ENCODE measurements around the gene FUT2.

The FUT2 gene

DNA sequence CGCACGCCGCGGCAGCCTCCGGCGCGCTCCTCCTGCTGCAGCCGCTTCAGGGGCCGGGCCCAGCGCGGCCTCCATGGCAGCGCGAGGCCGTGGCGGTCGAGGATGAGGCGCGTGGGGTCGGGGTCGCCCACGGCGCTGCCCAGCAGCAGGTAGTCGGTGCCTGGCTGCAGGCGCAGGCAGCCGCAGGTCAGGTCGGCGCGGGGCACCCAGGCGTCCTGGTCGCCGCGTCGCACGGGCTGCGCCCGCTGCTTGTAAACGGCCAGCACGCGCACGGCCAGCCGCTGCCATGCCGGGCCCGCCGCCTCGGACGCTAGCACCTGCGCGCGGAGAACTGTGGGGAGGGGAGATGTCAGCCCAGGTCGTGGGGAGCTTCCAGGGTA is 34.1 kb upstream of the FUT2 start:
- H3K4me1 Mint-ChIP-seq (ENCODE audit: low read depth), result peaks cover 8% of the 10 kb centered on the region
- intact Hi-C loops (cut with micrococcal nuclease), result no loop called here
- H3K27me3 Mint-ChIP-seq, result peaks cover 10% of the 10 kb centered on the region
- no peak overlapping the region for H3K4me3 Mint-ChIP-seq
- H3K9me3 Mint-ChIP-seq, result no peaks in the 10 kb centered on the region
- H3K27ac Mint-ChIP-seq, result peak overlapping the region; percentile 90
- H3K36me3 Mint-ChIP-seq (ENCODE audit: low read depth), result no peaks in the 10 kb centered on the region

GRCh38 chr19:48663667-48664066 is 32.1 kb upstream of the FUT2 start:
- intact Hi-C loops (cut with micrococcal nuclease), result no loop called here
- H3K4me1 Mint-ChIP-seq (ENCODE audit: low read depth), result peaks cover 6% of the 10 kb centered on the region
- H3K4me3 Mint-ChIP-seq, result no peak overlapping the region
- H3K36me3 Mint-ChIP-seq (ENCODE audit: low read depth), result no peaks in the 10 kb centered on the region
- H3K27ac Mint-ChIP-seq, result no peak overlapping the region
- H3K9me3 Mint-ChIP-seq, result peaks cover 3% of the 10 kb centered on the region
- H3K27me3 Mint-ChIP-seq, result peaks cover 7% of the 10 kb centered on the region

GRCh38 chr19:48664476-48664875 is 31.3 kb upstream of the FUT2 start:
- Mint-ChIP-seq H3K4me3 (no peak overlapping the region), H3K4me1 (ENCODE audit: low read depth) (peaks cover 6% of the 10 kb centered on the region), H3K27me3 (peaks cover 4% of the 10 kb centered on the region), H3K9me3 (peaks cover 11% of the 10 kb centered on the region), H3K36me3 (ENCODE audit: low read depth) (no peaks in the 10 kb centered on the region), H3K27ac (no peak overlapping the region)
- intact Hi-C loops (cut with micrococcal nuclease), result no loop called here

- Mint-ChIP-seq H3K4me1 (ENCODE audit: low read depth) (peaks cover 6% of the 10 kb centered on the region), H3K27ac (no peak overlapping the region), H3K4me3 (no peak overlapping the region), H3K36me3 (ENCODE audit: low read depth) (no peaks in the 10 kb centered on the region), H3K9me3 (peaks cover 16% of the 10 kb centered on the region), H3K27me3 (peaks cover 4% of the 10 kb centered on the region)
- intact Hi-C loops (cut with micrococcal nuclease), result no loop called here
Measured at GRCh38 chr19:48665786-48666185, 30.0 kb upstream of the FUT2 start.

GRCh38 chr19:48668332-48668731 is 27.4 kb upstream of the FUT2 start:
- Mint-ChIP-seq H3K27me3 (peaks cover 7% of the 10 kb centered on the region), H3K36me3 (ENCODE audit: low read depth) (no peaks in the 10 kb centered on the region), H3K27ac (no peak overlapping the region), H3K4me3 (no peak overlapping the region), H3K4me1 (ENCODE audit: low read depth) (no peaks in the 10 kb centered on the region), H3K9me3 (peaks cover 16% of the 10 kb centered on the region)
- intact Hi-C loops (cut with micrococcal nuclease), result no loop called here

- intact Hi-C loops (cut with micrococcal nuclease), result no loop called here
- Mint-ChIP-seq H3K4me1 (ENCODE audit: low read depth) (no peaks in the 10 kb centered on the region), H3K27ac (no peak overlapping the region), H3K4me3 (no peak overlapping the region), H3K36me3 (ENCODE audit: low read depth) (no peaks in the 10 kb centered on the region), H3K9me3 (peaks cover 16% of the 10 kb centered on the region), H3K27me3 (peaks cover 11% of the 10 kb centered on the region)
Measured at GRCh38 chr19:48668761-48669160, 27.0 kb upstream of the FUT2 start.

GRCh38 chr19:48669903-48670668 is 25.7 kb upstream of the FUT2 start:
- Mint-ChIP-seq H3K36me3 (ENCODE audit: low read depth) (no peaks in the 10 kb centered on the region), H3K9me3 (peaks cover 16% of the 10 kb centered on the region), H3K4me3 (no peak overlapping the region), H3K27ac (peak overlapping the region; percentile 33), H3K27me3 (peaks cover 19% of the 10 kb centered on the region), H3K4me1 (ENCODE audit: low read depth) (peaks cover 9% of the 10 kb centered on the region)
- intact Hi-C loops (cut with micrococcal nuclease), result no loop called here

GRCh38 chr19:48670699-48671445 is 24.9 kb upstream of the FUT2 start:
- Mint-ChIP-seq H3K27ac (peak overlapping the region; percentile 33), H3K9me3 (peaks cover 16% of the 10 kb centered on the region), H3K27me3 (peaks cover 20% of the 10 kb centered on the region), H3K4me3 (no peak overlapping the region), H3K4me1 (ENCODE audit: low read depth) (peaks cover 15% of the 10 kb centered on the region), H3K36me3 (ENCODE audit: low read depth) (no peaks in the 10 kb centered on the region)
- intact Hi-C loops (cut with micrococcal nuclease), result no loop called here

DNA sequence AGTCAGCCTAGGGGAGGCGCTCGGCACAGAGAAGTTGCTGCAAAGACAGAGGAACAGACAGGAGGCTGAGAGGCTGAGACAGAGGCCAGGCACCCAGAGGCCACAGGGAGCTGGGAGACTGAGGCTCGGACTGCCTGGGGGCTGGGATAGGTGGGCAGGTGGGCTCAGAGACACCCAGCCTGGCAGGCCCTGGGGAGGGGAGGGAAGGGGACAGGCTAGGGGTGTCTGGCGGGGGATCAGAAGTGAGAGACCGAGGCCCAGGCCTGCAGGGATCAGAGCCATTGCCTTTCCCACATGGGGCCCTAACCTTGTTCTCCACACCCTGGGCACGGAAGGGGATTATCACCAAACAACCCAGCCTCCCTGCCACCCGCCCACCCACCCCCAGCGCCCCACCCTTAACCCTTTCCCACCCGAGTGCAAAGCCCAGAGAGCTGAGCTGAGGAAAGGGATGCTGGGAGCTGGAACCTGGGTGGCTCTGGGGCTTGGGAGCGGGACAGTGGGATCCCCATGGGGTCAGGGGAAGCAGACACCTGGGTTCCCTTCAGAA is 24.2 kb upstream of the FUT2 start:
- peaks cover 16% of the 10 kb centered on the region for H3K9me3 Mint-ChIP-seq
- no peaks in the 10 kb centered on the region for H3K36me3 Mint-ChIP-seq (ENCODE audit: low read depth)
- peaks cover 22% of the 10 kb centered on the region for H3K27me3 Mint-ChIP-seq
- peak overlapping the region; percentile 33 for H3K27ac Mint-ChIP-seq
- no peak overlapping the region for H3K4me3 Mint-ChIP-seq
- intact Hi-C loops (cut with micrococcal nuclease), result no loop called here
- peaks cover 15% of the 10 kb centered on the region for H3K4me1 Mint-ChIP-seq (ENCODE audit: low read depth)

DNA sequence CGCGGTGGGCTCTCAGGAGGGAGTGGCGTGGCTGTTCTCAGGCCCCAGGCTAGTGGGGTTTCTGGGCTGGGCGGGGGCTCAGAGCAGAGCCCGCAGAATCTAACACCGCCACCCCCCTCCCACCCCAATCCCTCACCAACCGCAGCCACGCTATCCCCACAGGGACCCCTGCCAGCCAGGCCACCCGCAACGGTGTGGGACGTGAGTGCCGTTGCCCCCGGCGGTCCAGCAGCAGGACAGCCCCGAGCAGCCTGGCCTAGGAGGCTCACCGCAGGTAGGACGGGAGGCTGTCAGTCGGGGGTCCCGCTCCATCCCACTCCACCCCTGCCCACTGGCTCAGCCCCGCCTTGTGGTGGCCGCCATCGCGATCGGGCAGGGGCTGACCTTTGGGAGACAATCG is 22.8 kb upstream of the FUT2 start, which contains the start of gene NTN5:
TSS of gene NTN5 (minus strand) at position 24 of the 400 bp plus-strand sequence. CDS start 2,031 bp downstream, outside the sequence.
- Mint-ChIP-seq H3K27ac (peak within 1 kb of the TSS; percentile 16), H3K36me3 (ENCODE audit: low read depth) (no peaks in the 10 kb centered on the region), H3K27me3 (peaks cover 22% of the 10 kb centered on the region), H3K9me3 (peaks cover 16% of the 10 kb centered on the region), H3K4me3 (no peak within 1 kb of the TSS), H3K4me1 (ENCODE audit: low read depth) (peaks cover 15% of the 10 kb centered on the region)
- intact Hi-C loops (cut with micrococcal nuclease), result no loop called here

- peaks cover 15% of the 10 kb centered on the region for H3K4me1 Mint-ChIP-seq (ENCODE audit: low read depth)
- intact Hi-C loops (cut with micrococcal nuclease), result no loop called here
Measured at GRCh38 chr19:48673436-48674100, 22.2 kb upstream of the FUT2 start.

DNA sequence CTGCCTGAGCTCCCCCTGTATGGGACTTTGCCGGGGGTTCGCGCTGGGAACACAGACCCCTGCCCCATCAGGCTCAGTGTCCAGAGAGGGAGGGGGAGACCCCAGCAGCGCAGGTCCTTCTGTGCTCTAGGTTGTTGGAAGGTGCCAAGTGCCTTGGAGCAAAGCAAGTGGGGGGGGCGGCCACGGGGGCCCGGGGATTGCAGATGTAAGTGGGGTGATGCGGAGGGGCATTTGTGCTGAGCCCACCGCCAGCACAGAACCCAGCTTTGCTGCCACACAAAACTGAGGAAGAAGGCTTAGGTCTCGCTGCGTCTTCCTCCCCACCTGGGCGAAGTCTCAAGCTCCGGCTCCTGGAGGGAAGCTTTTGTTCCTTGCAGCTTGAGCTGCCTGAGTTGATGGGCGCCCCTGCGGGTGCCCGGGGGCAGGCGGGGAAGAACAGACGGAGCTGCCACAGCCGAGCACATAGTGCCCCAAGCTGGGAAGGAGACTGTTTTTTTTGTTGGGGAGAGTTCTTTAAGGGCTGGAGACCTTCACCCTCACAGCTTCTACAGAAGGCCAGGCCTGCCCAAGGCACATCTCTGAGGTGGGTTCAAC is 21.5 kb upstream of the FUT2 start:
- Mint-ChIP-seq H3K27ac (peak overlapping the region; percentile 69), H3K4me3 (no peak overlapping the region), H3K9me3 (peaks cover 7% of the 10 kb centered on the region), H3K36me3 (ENCODE audit: low read depth) (no peaks in the 10 kb centered on the region), H3K27me3 (peaks cover 22% of the 10 kb centered on the region), H3K4me1 (ENCODE audit: low read depth) (peaks cover 15% of the 10 kb centered on the region)
- intact Hi-C loops (cut with micrococcal nuclease), result no loop called here

More at GRCh38 chr19:48673436-48674100, 22.2 kb upstream of the FUT2 start:
- H3K27ac Mint-ChIP-seq, result peak overlapping the region; percentile 16
- H3K27me3 Mint-ChIP-seq, result peaks cover 22% of the 10 kb centered on the region
- peaks cover 15% of the 10 kb centered on the region for H3K9me3 Mint-ChIP-seq
- H3K4me3 Mint-ChIP-seq, result no peak overlapping the region
- H3K36me3 Mint-ChIP-seq (ENCODE audit: low read depth), result no peaks in the 10 kb centered on the region

GRCh38 chr19:48674921-48675824 is 20.6 kb upstream of the FUT2 start:
- no peaks in the 10 kb centered on the region for H3K36me3 Mint-ChIP-seq (ENCODE audit: low read depth)
- H3K4me3 Mint-ChIP-seq, result no peak overlapping the region
- peaks cover 22% of the 10 kb centered on the region for H3K27me3 Mint-ChIP-seq
- H3K4me1 Mint-ChIP-seq (ENCODE audit: low read depth), result peaks cover 15% of the 10 kb centered on the region
- peak overlapping the region; percentile 69 for H3K27ac Mint-ChIP-seq
- no peaks in the 10 kb centered on the region for H3K9me3 Mint-ChIP-seq
- intact Hi-C loops (cut with micrococcal nuclease), result no loop called here
